Measurements from ENCODE around the gene XYLB.

XYLB gene

DNA sequence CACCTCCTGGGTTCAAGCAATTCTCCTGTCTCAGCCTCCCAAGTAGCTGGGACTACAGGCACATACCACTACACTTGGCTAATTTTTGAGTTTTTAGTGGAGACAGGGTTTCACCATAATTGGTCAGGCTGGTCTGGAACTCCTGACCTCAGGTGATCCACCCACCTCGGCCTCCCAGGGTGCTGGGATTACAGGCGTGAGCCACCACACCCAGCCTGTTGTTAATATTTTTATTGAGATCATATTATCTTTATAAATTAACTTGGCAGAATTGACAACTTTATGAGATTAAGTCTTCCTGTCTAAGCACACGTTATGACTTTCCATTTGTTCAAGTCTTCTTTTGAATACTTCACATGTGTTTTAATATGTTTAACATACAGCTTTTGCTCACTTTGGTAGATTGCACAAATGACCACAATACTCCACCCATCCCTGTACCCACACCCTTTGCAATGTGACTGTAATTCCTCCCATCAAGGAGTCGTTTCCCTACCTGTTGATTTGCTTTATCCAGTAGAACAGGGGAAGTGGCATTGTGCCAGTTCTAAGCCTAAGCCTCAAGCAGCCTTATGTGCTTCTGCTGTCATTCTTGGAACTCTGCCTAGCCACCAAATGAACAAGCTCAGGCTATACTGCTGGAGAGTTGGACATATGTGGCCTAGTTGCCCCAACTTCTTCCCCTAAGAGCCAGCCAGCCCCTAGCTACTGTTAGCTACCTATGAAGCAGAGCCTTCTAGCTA lies 8.2 kb downstream of the XYLB start:
- Histone ChIP-seq H2AFZ (ENCODE audit: low read depth) (no peak overlapping the region), H3K79me2 (ENCODE audit: insufficient read depth, low read depth) (no peaks in the 10 kb centered on the region), H3K4me1 (ENCODE audit: low read depth, poor library complexity, severe bottlenecking) (no peaks in the 10 kb centered on the region), H3K36me3 (ENCODE audit: insufficient read depth) (no peaks in the 10 kb centered on the region), H3K9ac (no peak overlapping the region), H3K27me3 (ENCODE audit: insufficient read depth, low read depth) (no peaks in the 10 kb centered on the region), H3K4me3 (IDR thresholded peaks at IDR 0.05; ENCODE audit: insufficient read depth, low read depth, low read length) (no peak overlapping the region), H3K4me2 (no peak overlapping the region), H4K20me1 (ENCODE audit: insufficient read depth) (no peaks in the 10 kb centered on the region), H3K27ac (no peak overlapping the region)
- TF ChIP-seq, protein P1, sequence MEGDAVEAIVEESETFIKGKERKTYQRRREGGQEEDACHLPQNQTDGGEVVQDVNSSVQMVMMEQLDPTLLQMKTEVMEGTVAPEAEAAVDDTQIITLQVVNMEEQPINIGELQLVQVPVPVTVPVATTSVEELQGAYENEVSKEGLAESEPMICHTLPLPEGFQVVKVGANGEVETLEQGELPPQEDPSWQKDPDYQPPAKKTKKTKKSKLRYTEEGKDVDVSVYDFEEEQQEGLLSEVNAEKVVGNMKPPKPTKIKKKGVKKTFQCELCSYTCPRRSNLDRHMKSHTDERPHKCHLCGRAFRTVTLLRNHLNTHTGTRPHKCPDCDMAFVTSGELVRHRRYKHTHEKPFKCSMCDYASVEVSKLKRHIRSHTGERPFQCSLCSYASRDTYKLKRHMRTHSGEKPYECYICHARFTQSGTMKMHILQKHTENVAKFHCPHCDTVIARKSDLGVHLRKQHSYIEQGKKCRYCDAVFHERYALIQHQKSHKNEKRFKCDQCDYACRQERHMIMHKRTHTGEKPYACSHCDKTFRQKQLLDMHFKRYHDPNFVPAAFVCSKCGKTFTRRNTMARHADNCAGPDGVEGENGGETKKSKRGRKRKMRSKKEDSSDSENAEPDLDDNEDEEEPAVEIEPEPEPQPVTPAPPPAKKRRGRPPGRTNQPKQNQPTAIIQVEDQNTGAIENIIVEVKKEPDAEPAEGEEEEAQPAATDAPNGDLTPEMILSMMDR (conservative IDR thresholded peaks at IDR 0.05; ENCODE audit: low read depth, low read length) = no peak

DNA sequence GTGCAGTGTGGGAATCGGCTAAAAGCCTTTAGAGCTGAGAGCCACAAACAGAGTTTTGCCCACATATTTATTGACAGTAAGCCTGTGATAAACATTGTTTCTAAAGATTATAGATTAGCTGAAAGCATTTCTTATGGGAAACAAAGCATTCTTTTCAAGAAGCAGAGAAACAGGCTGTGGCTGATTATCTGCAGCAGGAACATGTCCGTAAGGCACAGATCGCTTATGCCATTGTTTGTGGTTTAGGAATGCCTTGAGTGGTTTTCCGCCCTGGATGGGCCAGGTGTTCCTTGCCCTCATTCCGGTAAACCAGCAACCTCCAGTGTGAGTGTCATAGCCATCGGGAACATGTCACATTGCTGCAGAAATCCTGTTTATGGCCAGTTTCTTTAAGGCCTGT lies 12.5 kb downstream of the XYLB start:
- Histone ChIP-seq H3K36me3 (ENCODE audit: insufficient read depth) (no peaks in the 10 kb centered on the region), H3K27me3 (ENCODE audit: insufficient read depth, low read depth) (no peaks in the 10 kb centered on the region), H3K4me1 (ENCODE audit: low read depth, poor library complexity, severe bottlenecking) (no peaks in the 10 kb centered on the region), H3K9ac (no peak overlapping the region), H3K4me3 (IDR thresholded peaks at IDR 0.05; ENCODE audit: insufficient read depth, low read depth, low read length) (no peak overlapping the region), H4K20me1 (ENCODE audit: insufficient read depth) (no peaks in the 10 kb centered on the region), H3K79me2 (ENCODE audit: insufficient read depth, low read depth) (no peaks in the 10 kb centered on the region), H3K4me2 (no peak overlapping the region), H3K27ac (no peak overlapping the region), H2AFZ (ENCODE audit: low read depth) (no peak overlapping the region)
- TF ChIP-seq, protein P1 (conservative IDR thresholded peaks at IDR 0.05; ENCODE audit: low read depth, low read length) = no peak

DNA sequence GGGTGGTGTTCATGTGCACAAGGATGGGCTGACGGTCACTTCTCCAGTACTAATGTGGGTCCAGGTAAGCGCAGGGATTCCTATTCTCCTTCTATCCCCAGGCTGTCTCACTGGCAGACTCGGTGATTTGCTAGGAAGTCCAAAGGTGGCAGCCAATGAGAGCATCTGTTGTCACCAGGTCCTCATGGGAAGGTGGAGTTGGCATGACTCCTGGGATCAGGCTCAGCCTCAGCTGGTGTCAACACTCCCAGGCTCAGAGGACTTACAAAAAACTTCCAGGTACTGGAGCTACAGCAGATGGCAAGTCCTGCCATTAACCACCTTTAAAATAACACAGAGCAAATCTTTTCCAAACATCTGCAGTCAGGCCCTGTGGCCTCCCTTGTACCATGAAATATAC lies 13.8 kb downstream of the XYLB start:
- Histone ChIP-seq H3K36me3 (ENCODE audit: insufficient read depth) (no peaks in the 10 kb centered on the region), H2AFZ (ENCODE audit: low read depth) (no peak overlapping the region), H3K4me2 (no peak overlapping the region), H3K4me3 (IDR thresholded peaks at IDR 0.05; ENCODE audit: insufficient read depth, low read depth, low read length) (no peak overlapping the region), H3K4me1 (ENCODE audit: low read depth, poor library complexity, severe bottlenecking) (no peaks in the 10 kb centered on the region), H3K79me2 (ENCODE audit: insufficient read depth, low read depth) (no peaks in the 10 kb centered on the region), H3K27me3 (ENCODE audit: insufficient read depth, low read depth) (no peaks in the 10 kb centered on the region), H3K27ac (no peak overlapping the region), H4K20me1 (ENCODE audit: insufficient read depth) (no peaks in the 10 kb centered on the region), H3K9ac (no peak overlapping the region)
- TF ChIP-seq, protein P1 (conservative IDR thresholded peaks at IDR 0.05; ENCODE audit: low read depth, low read length) = no peak

DNA sequence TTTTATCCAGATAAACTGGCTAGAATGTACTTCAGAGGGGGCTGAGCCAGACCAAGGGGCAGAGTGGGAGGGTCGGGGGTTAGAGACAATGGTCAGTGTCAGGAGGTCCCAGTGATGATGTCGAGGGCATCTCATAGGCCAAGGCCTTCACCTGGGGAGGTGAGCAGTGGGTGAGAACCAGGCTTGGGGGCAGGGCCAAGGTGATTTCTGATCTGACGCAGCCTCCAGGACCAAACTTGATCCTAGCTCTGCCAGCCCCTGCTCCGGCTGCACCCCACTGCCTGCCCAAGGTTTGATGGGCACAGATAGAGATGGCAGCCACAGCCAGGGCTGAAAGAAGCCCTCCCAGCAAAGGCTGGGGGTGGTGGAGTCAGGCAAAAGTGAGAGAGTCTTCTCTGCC lies 14.9 kb downstream of the XYLB start:
- no peaks in the 10 kb centered on the region for H3K27me3 ChIP-seq (ENCODE audit: insufficient read depth, low read depth)
- no peaks in the 10 kb centered on the region for H3K4me1 ChIP-seq (ENCODE audit: low read depth, poor library complexity, severe bottlenecking)
- no peaks in the 10 kb centered on the region for H3K36me3 ChIP-seq (ENCODE audit: insufficient read depth)
- no peaks in the 10 kb centered on the region for H3K79me2 ChIP-seq (ENCODE audit: insufficient read depth, low read depth)
- no peak overlapping the region for H2AFZ ChIP-seq (ENCODE audit: low read depth)
- H4K20me1 ChIP-seq (ENCODE audit: insufficient read depth) = no peaks in the 10 kb centered on the region
- H3K9ac ChIP-seq = no peak overlapping the region
- TF ChIP-seq, protein P1 (conservative IDR thresholded peaks at IDR 0.05; ENCODE audit: low read depth, low read length) = no peak
- no peak overlapping the region for H3K27ac ChIP-seq
- H3K4me2 ChIP-seq = no peak overlapping the region
- H3K4me3 ChIP-seq (IDR thresholded peaks at IDR 0.05; ENCODE audit: insufficient read depth, low read depth, low read length) = no peak overlapping the region

All from KMS-11 (cell line).